Large intestine (tissue), 3 donors: ENCODE results near the gene DNAAF1. TPM values are rescaled to one million over a fixed set of nuclear protein-coding genes. Genes with fewer than 3 reads are reported as not detected.

Experiments used
- DNase-seq, 2 donors: peaks; one replicate each; pipeline versions ENCODE4 v3.0.0 to v3.0.0-alpha.2; 2013
- H3K27ac ChIP-seq: one replicate; pipeline ENCODE4 v1.5.1; 2013; ENCODE audit warnings: low read length
- H3K27me3 ChIP-seq: 2 replicates; pipeline ENCODE4 v1.6.1; 2013; ENCODE audit warnings: low read length; ENCODE audit not compliant: control insufficient read depth, insufficient read depth
- H3K36me3 ChIP-seq: 2 replicates; pipeline ENCODE4 v1.6.1; 2013; ENCODE audit warnings: low read length; ENCODE audit not compliant: control insufficient read depth, insufficient read depth
- H3K4me1 ChIP-seq: one replicate; pipeline ENCODE4 v1.6.1; 2013; ENCODE audit warnings: low read length; ENCODE audit not compliant: control insufficient read depth, insufficient read depth
- H3K4me3 ChIP-seq: one replicate; pipeline ENCODE4 v1.5.1; 2013; ENCODE audit warnings: low read length
- H3K9me3 ChIP-seq: one replicate; pipeline ENCODE4 v1.6.1; 2013; ENCODE audit warnings: mild to moderate bottlenecking, low read depth, low read length, moderate library complexity; ENCODE audit not compliant: control insufficient read depth
- WGBS: methylation state at CpG from one replicate; pipeline ENCODE4 v1.1.5; 2013; ENCODE audit warnings: low lambda C conversion rate; ENCODE audit not compliant: insufficient coverage; 5-methylcytosine and 5-hydroxymethylcytosine counted together
- polyA plus RNA-seq: library from polyadenylated mRNA; unstranded; fragments of 120-200 nt; gene quantifications from one replicate; pipeline ENCODE4 v1.2.1, GENCODE V29; 2013

DNAAF1 gene
- polyA plus RNA-seq, 1 donor: 0.55 TPM

- no peaks in the 10 kb centered on the region for H3K27me3 ChIP-seq
These were observed 38.4 kb downstream of the DNAAF1 start for GRCh38 chr16:84183572-84183875.

GRCh38 chr16:84183911-84184591, 38.9 kb downstream of the DNAAF1 start:
- DNase-seq: no peak
- Histone ChIP-seq H3K4me1 (peaks cover 4% of the 10 kb centered on the region), H3K27me3 (no peaks in the 10 kb centered on the region), H3K36me3 (peaks cover 54% of the 10 kb centered on the region), H3K27ac (no peak overlapping the region), H3K4me3 (no peak overlapping the region), H3K9me3 (peaks cover 3% of the 10 kb centered on the region)
- no CpG with 5 or more reads among the region's 11 CpGs for WGBS

More at GRCh38 chr16:84183572-84183875, 38.4 kb downstream of the DNAAF1 start:
- peaks cover 3% of the 10 kb centered on the region for H3K9me3 ChIP-seq
- no peak overlapping the region for H3K4me3 ChIP-seq
- no CpG with 5 or more reads among the region's 5 CpGs for WGBS
- H3K27ac ChIP-seq: no peak overlapping the region
- H3K36me3 ChIP-seq: peaks cover 59% of the 10 kb centered on the region
- no peak for DNase-seq
- peaks cover 4% of the 10 kb centered on the region for H3K4me1 ChIP-seq

GRCh38 chr16:84184775-84185174, 39.7 kb downstream of the DNAAF1 start:
- Histone ChIP-seq H3K9me3 (peaks cover 3% of the 10 kb centered on the region), H3K27me3 (no peaks in the 10 kb centered on the region), H3K4me3 (no peak overlapping the region), H3K4me1 (peaks cover 4% of the 10 kb centered on the region), H3K36me3 (peaks cover 47% of the 10 kb centered on the region), H3K27ac (no peak overlapping the region)
- no peak for DNase-seq
- no CpG with 5 or more reads among the region's 10 CpGs for WGBS

DNA sequence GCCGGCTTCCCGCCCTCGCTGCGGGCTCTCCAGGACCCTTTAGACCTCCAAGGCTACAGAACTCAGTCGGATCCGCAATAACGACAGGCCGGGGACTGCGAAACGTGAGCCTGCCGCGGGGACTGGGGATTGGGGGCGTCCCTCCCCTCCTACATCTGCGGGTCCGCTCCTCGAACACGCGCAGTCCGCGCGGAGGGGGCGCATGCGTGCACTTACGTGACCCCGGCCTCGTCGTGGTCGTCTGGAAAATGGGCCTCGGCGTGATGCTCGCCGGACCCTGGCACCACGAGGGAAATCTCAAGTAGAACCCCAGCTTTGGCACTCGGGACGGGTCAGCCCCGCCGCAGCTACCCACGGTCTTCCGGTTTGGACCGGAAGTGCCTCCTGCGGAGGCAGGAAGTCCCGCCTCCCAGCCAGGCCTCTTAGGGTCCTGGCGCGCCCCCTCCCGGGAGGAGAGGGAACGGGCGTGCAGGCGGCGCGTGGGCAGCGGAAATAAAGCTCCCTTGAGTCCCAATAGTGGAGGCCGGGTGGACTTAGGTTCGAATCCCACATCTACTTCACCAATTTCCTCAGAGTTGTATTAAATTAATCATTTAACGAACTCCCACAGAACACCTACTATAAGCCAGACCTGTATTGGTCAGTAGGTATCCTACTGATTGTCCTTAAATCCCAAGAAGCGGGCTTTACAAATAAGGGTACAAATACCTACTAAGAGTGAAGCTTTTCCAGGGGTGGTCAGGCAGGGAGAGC, 41.8 kb downstream of the DNAAF1 start, which contains the start of gene TAF1C:
Gene TAF1C, minus strand, starts transcription at position 373 of the 753 bp plus-strand sequence. CDS start 2,069 bp downstream, outside the sequence.
- H3K27ac ChIP-seq: no peak within 1 kb of the TSS
- H3K4me1 ChIP-seq: peaks cover 4% of the 10 kb centered on the region
- no CpG with 5 or more reads among the region's 55 CpGs for WGBS
- no peaks in the 10 kb centered on the region for H3K27me3 ChIP-seq
- DNase-seq: peak; percentile 92 to 95
- H3K36me3 ChIP-seq: peaks cover 26% of the 10 kb centered on the region
- peak within 1 kb of the TSS; percentile 88 for H3K4me3 ChIP-seq
- H3K9me3 ChIP-seq: peaks cover 3% of the 10 kb centered on the region

- no peak within 1 kb of the TSS for H3K27ac ChIP-seq
- no peaks in the 10 kb centered on the region for H3K27me3 ChIP-seq
- no CpG with 5 or more reads among the region's 47 CpGs for WGBS
- H3K9me3 ChIP-seq: no peaks in the 10 kb centered on the region
- peaks cover 4% of the 10 kb centered on the region for H3K4me1 ChIP-seq
- no peak for DNase-seq
- H3K4me3 ChIP-seq: no peak within 1 kb of the TSS
- no peaks in the 10 kb centered on the region for H3K36me3 ChIP-seq
These were observed 45.8 kb downstream of the DNAAF1 start, which contains the start of gene ADAD2 for GRCh38 chr16:84190731-84191388. ADAD2 (plus strand) TSS chr16:84191157; CDS start chr16:84191231, 74 bp downstream.

- no peaks in the 10 kb centered on the region for H3K36me3 ChIP-seq
- no peak for DNase-seq
- H3K9me3 ChIP-seq: no peaks in the 10 kb centered on the region
- no peak overlapping the region for H3K27ac ChIP-seq
- no peaks in the 10 kb centered on the region for H3K4me1 ChIP-seq
- H3K4me3 ChIP-seq: no peak overlapping the region
- no peaks in the 10 kb centered on the region for H3K27me3 ChIP-seq
- no CpG with 5 or more reads among the region's 16 CpGs for WGBS
These were observed 46.4 kb downstream of the DNAAF1 start for GRCh38 chr16:84191466-84191865.

GRCh38 chr16:84193480-84193879, 48.4 kb downstream of the DNAAF1 start:
- Histone ChIP-seq H3K27ac (no peak overlapping the region), H3K36me3 (no peaks in the 10 kb centered on the region), H3K27me3 (no peaks in the 10 kb centered on the region), H3K4me1 (no peaks in the 10 kb centered on the region), H3K4me3 (no peak overlapping the region), H3K9me3 (no peaks in the 10 kb centered on the region)
- WGBS: no CpG with 5 or more reads among the region's 7 CpGs
- DNase-seq: no peak

GRCh38 chr16:84194018-84194417, 48.9 kb downstream of the DNAAF1 start:
- H3K4me3 ChIP-seq: no peak overlapping the region

DNA sequence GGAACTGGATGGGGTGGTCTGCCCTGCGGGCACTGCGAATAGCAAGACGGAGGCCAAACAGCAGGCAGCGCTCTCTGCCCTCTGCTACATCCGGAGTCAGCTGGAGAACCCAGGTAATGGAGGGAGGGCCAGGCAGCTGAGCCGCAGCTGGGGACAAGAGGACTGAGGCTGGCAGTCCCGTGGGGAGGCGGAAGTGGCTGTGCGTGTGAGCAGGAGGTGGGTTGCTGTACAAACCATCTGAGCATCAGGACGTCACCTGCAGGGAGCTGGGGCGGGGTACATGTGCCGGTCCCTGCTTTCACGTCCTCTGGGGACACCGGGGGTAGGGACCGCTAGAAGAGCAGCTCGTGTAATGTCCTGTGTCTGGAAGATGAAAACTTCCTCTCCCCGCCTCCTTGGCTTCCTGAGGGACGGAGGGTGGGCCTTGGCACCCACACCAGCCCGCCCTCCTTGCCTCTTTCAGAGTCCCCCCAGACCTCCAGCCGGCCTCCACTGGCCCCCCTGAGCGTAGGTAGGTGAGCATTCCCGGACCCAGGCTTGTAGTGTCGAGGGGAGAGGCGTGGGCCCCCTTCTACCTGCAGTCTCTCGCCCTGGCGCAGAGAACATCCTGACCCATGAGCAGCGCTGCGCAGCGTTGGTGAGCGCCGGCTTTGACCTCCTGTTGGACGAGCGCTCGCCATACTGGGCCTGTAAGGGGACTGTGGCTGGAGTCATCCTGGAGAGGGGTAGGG, 49.5 kb downstream of the DNAAF1 start:
- H3K27ac ChIP-seq: no peak overlapping the region
- DNase-seq: no peak
- H3K4me3 ChIP-seq: no peak overlapping the region
- H3K36me3 ChIP-seq: no peaks in the 10 kb centered on the region
- no peaks in the 10 kb centered on the region for H3K9me3 ChIP-seq
- WGBS: 59% methylated on average over 4 of the region's 34 CpGs
- no peaks in the 10 kb centered on the region for H3K4me1 ChIP-seq
- peaks cover 5% of the 10 kb centered on the region for H3K27me3 ChIP-seq

More at GRCh38 chr16:84194018-84194417, 48.9 kb downstream of the DNAAF1 start:
- Histone ChIP-seq H3K9me3 (no peaks in the 10 kb centered on the region), H3K36me3 (no peaks in the 10 kb centered on the region), H3K4me1 (no peaks in the 10 kb centered on the region), H3K27me3 (peaks cover 3% of the 10 kb centered on the region), H3K27ac (no peak overlapping the region)
- DNase-seq: no peak
- no CpG with 5 or more reads among the region's 11 CpGs for WGBS
